ENCODE results near the gene ABCA6.

Gene ABCA6

GRCh38 chr17:69046121-69046807 lies 95.4 kb downstream of the ABCA6 start:
- H3K9me3 ChIP-seq (ENCODE audit: control insufficient read depth, insufficient read depth, low read length), result no peaks in the 10 kb centered on the region
- DNase-seq (ENCODE audit: low read depth, low spot score), result no peak
- H3K27me3 ChIP-seq (ENCODE audit: control insufficient read depth, insufficient read depth, low read length), result no peaks in the 10 kb centered on the region
- WGBS (ENCODE audit: insufficient coverage, insufficient read length), result no CpG with 5 or more reads among the region's 4 CpGs
- H3K4me1 ChIP-seq (ENCODE audit: control insufficient read depth, insufficient read depth, low read length), result no peaks in the 10 kb centered on the region
- no peak overlapping the region for H3K27ac ChIP-seq (ENCODE audit: low read length)
- no peak overlapping the region for H3K4me3 ChIP-seq (ENCODE audit: low read length)
- no peaks in the 10 kb centered on the region for H3K36me3 ChIP-seq (ENCODE audit: control insufficient read depth, insufficient read depth, low read length)

GRCh38 chr17:69045646-69046045 lies 96.0 kb downstream of the ABCA6 start:
- H3K4me1 ChIP-seq (ENCODE audit: control insufficient read depth, insufficient read depth, low read length), result no peaks in the 10 kb centered on the region
- no peak overlapping the region for H3K27ac ChIP-seq (ENCODE audit: low read length)
- H3K27me3 ChIP-seq (ENCODE audit: control insufficient read depth, insufficient read depth, low read length), result no peaks in the 10 kb centered on the region
- no peak overlapping the region for H3K4me3 ChIP-seq (ENCODE audit: low read length)
- DNase-seq (ENCODE audit: low read depth, low spot score), result no peak
- no peaks in the 10 kb centered on the region for H3K36me3 ChIP-seq (ENCODE audit: control insufficient read depth, insufficient read depth, low read length)
- no CpG with 5 or more reads among the region's 2 CpGs for WGBS (ENCODE audit: insufficient coverage, insufficient read length)
- no peaks in the 10 kb centered on the region for H3K9me3 ChIP-seq (ENCODE audit: control insufficient read depth, insufficient read depth, low read length)

- H3K27ac ChIP-seq (ENCODE audit: low read length), result no peak overlapping the region
- no peak overlapping the region for H3K4me3 ChIP-seq (ENCODE audit: low read length)
- no peak for DNase-seq (ENCODE audit: low read depth, low spot score)
- H3K9me3 ChIP-seq (ENCODE audit: control insufficient read depth, insufficient read depth, low read length), result no peaks in the 10 kb centered on the region
- H3K36me3 ChIP-seq (ENCODE audit: control insufficient read depth, insufficient read depth, low read length), result no peaks in the 10 kb centered on the region
- H3K4me1 ChIP-seq (ENCODE audit: control insufficient read depth, insufficient read depth, low read length), result no peaks in the 10 kb centered on the region
- no CpG with 5 or more reads among the region's 2 CpGs for WGBS (ENCODE audit: insufficient coverage, insufficient read length)
- no peaks in the 10 kb centered on the region for H3K27me3 ChIP-seq (ENCODE audit: control insufficient read depth, insufficient read depth, low read length)
Observed at GRCh38 chr17:69044371-69044770, 97.3 kb downstream of the ABCA6 start.

DNA sequence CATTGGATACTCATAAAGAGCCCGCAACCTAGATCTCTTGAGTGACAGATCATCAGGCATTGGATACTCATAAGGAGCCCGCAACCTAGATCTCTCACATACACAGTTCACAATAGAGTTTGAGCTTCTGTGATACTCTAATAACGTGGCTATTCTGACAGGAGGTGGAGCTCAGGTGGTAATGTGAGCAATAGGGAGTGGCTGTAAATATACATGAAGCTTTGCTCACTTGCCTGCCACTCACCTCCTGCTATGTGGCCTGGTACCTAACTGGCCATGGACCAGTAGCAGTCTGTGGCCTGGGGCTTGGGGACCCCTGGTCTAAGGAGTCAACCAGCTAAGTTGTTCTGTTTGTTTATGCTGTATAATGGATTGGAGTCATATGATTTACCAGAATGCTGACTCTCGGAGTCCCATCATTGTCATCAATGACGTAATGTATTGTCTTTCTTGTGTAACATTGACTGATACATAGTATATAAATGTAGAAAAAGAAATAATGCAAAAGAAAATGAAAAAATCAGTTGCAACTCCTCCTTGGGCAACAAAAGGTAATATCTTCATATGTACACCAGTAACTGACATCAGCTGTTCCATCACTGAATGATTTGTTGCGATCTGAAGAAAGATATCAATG lies 98.5 kb downstream of the ABCA6 start:
- H3K36me3 ChIP-seq (ENCODE audit: control insufficient read depth, insufficient read depth, low read length), result no peaks in the 10 kb centered on the region
- no peaks in the 10 kb centered on the region for H3K4me1 ChIP-seq (ENCODE audit: control insufficient read depth, insufficient read depth, low read length)
- H3K9me3 ChIP-seq (ENCODE audit: control insufficient read depth, insufficient read depth, low read length), result no peaks in the 10 kb centered on the region
- DNase-seq (ENCODE audit: low read depth, low spot score), result no peak
- H3K27ac ChIP-seq (ENCODE audit: low read length), result no peak overlapping the region
- WGBS (ENCODE audit: insufficient coverage, insufficient read length), result no CpG with 5 or more reads among the region's 6 CpGs
- no peaks in the 10 kb centered on the region for H3K27me3 ChIP-seq (ENCODE audit: control insufficient read depth, insufficient read depth, low read length)
- no peak overlapping the region for H3K4me3 ChIP-seq (ENCODE audit: low read length)

GRCh38 chr17:69042308-69042707 lies 99.4 kb downstream of the ABCA6 start:
- Histone ChIP-seq H3K4me1 (ENCODE audit: control insufficient read depth, insufficient read depth, low read length) (no peaks in the 10 kb centered on the region), H3K9me3 (ENCODE audit: control insufficient read depth, insufficient read depth, low read length) (no peaks in the 10 kb centered on the region), H3K36me3 (ENCODE audit: control insufficient read depth, insufficient read depth, low read length) (no peaks in the 10 kb centered on the region), H3K27ac (ENCODE audit: low read length) (no peak overlapping the region), H3K4me3 (ENCODE audit: low read length) (no peak overlapping the region), H3K27me3 (ENCODE audit: control insufficient read depth, insufficient read depth, low read length) (no peaks in the 10 kb centered on the region)
- no peak for DNase-seq (ENCODE audit: low read depth, low spot score)
- no CpG with 5 or more reads among the region's 5 CpGs for WGBS (ENCODE audit: insufficient coverage, insufficient read length)

DNA sequence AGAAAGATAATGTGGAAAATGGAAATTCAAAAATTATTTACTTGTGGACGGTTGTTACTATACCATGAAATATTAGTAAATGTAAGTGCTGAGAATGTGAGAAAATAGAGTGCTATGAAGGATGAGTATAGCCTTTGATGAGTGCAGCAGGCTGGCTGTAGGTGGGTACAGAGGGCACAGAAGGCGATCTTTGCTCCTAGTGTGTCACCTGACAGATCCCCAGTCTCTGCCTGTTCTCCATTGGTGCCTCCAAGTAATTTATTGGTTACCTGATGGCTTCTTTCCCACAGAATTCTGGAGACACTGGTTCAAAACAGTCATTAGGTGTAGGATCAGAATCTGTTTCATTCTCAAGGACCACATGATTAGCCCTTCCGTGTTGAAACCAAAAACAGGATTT lies 109.9 kb downstream of the ABCA6 start:
- H3K27ac ChIP-seq (ENCODE audit: low read length), result no peak overlapping the region
- H3K36me3 ChIP-seq (ENCODE audit: control insufficient read depth, insufficient read depth, low read length), result no peaks in the 10 kb centered on the region
- no peaks in the 10 kb centered on the region for H3K9me3 ChIP-seq (ENCODE audit: control insufficient read depth, insufficient read depth, low read length)
- no CpG with 5 or more reads among the region's 3 CpGs for WGBS (ENCODE audit: insufficient coverage, insufficient read length)
- H3K27me3 ChIP-seq (ENCODE audit: control insufficient read depth, insufficient read depth, low read length), result no peaks in the 10 kb centered on the region
- no peaks in the 10 kb centered on the region; the same call in 1 of the 2 replicates for H3K4me1 ChIP-seq (ENCODE audit: control insufficient read depth, insufficient read depth, low read length)
- H3K4me3 ChIP-seq (ENCODE audit: low read length), result no peak overlapping the region
- DNase-seq (ENCODE audit: low read depth, low spot score), result no peak

DNA sequence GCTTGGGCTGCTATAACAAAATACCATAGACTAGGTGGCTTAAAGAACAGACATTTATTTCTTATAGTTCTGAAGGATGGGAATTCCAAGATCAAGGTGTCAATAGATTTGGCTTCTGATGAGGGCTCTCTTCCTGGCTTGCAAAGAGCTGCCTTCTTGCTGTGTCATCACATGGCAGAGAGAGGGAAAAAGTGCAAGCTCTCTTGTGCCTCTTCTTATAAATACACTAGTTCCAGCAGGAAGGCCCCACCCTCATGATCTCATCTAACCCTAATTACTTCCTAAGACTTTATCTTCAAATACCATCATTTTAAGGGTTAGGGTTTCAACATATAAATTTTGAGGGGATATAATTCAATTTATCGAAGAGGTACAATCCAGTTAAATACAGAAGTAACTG lies 111.5 kb downstream of the ABCA6 start:
- H3K9me3 ChIP-seq (ENCODE audit: control insufficient read depth, insufficient read depth, low read length), result no peaks in the 10 kb centered on the region
- no peak overlapping the region for H3K27ac ChIP-seq (ENCODE audit: low read length)
- no peaks in the 10 kb centered on the region for H3K27me3 ChIP-seq (ENCODE audit: control insufficient read depth, insufficient read depth, low read length)
- no peaks in the 10 kb centered on the region; the same call in 1 of the 2 replicates for H3K4me1 ChIP-seq (ENCODE audit: control insufficient read depth, insufficient read depth, low read length)
- WGBS (ENCODE audit: insufficient coverage, insufficient read length), result no CpG with 5 or more reads among the region's 1 CpG
- no peaks in the 10 kb centered on the region for H3K36me3 ChIP-seq (ENCODE audit: control insufficient read depth, insufficient read depth, low read length)
- DNase-seq (ENCODE audit: low read depth, low spot score), result no peak
- no peak overlapping the region for H3K4me3 ChIP-seq (ENCODE audit: low read length)
